H9 (cell line): Measurements from ENCODE around the gene SPAG7. TPM values are rescaled to one million over a fixed set of nuclear protein-coding genes. Genes with fewer than 3 reads are reported as not detected.

Experiments
- DNase-seq: peaks from one replicate; pipeline ENCODE4 v3.0.0-alpha.2; 2017
- H2AFZ ChIP-seq: one replicate; pipeline ENCODE4 v1.6.1; 2013; ENCODE audit warnings: mild to moderate bottlenecking, low read length, control low read depth, moderate library complexity
- H2AK5ac ChIP-seq: 2 replicates; pipeline ENCODE4 v1.6.1; 2013; ENCODE audit warnings: low read length, control low read depth, mixed read lengths; ENCODE audit not compliant: insufficient read length
- H2BK120ac ChIP-seq: one replicate; pipeline ENCODE4 v1.6.1; 2013; ENCODE audit warnings: low read depth, mild to moderate bottlenecking, low read length, control low read depth, inconsistent platforms; ENCODE audit not compliant: poor library complexity, severe bottlenecking
- H2BK12ac ChIP-seq: 2 replicates; pipeline ENCODE4 v1.6.1; 2013; ENCODE audit warnings: low read length, control low read depth, mixed read lengths, low read depth; ENCODE audit not compliant: insufficient read length
- H2BK15ac ChIP-seq: 2 replicates; pipeline ENCODE4 v1.6.1; 2013; ENCODE audit warnings: low read depth, low read length, control low read depth
- H2BK20ac ChIP-seq: one replicate; pipeline ENCODE4 v1.6.1; 2013; ENCODE audit warnings: low read depth, mild to moderate bottlenecking, low read length, control low read depth, inconsistent platforms; ENCODE audit not compliant: poor library complexity, severe bottlenecking
- H2BK5ac ChIP-seq: 2 replicates; pipeline ENCODE4 v1.6.1; 2013; ENCODE audit warnings: low read length, control low read depth, mixed read lengths; ENCODE audit not compliant: insufficient read length
- H3K14ac ChIP-seq: 2 replicates; pipeline ENCODE4 v1.6.1; 2013; ENCODE audit warnings: low read length, control low read depth; ENCODE audit not compliant: insufficient read depth
- H3K18ac ChIP-seq: 2 replicates; pipeline ENCODE4 v1.6.1; 2013; ENCODE audit warnings: low read depth, mild to moderate bottlenecking, mixed read lengths, low read length, control low read depth; ENCODE audit not compliant: insufficient read length
- H3K23ac ChIP-seq: 2 replicates; pipeline ENCODE4 v1.6.1; 2013; ENCODE audit warnings: low read length, control low read depth, mixed read lengths, low read depth; ENCODE audit not compliant: insufficient read length
- H3K23me2 ChIP-seq: 2 replicates; pipeline ENCODE4 v1.6.1; 2013; ENCODE audit warnings: low read depth, mild to moderate bottlenecking, mixed read lengths, low read length, control low read depth; ENCODE audit not compliant: insufficient read length, poor library complexity, severe bottlenecking
- H3K27ac ChIP-seq: 2 replicates; pipeline ENCODE4 v1.5.1; 2013; ENCODE audit warnings: low read length, control low read depth, mixed read lengths, low read depth; ENCODE audit not compliant: insufficient read length
- H3K27me3 ChIP-seq: 2 replicates; pipeline ENCODE4 v1.6.1; 2013; ENCODE audit warnings: low read length, control low read depth, inconsistent platforms; ENCODE audit not compliant: insufficient read depth
- H3K4ac ChIP-seq: 2 replicates; pipeline ENCODE4 v1.6.1; 2013; ENCODE audit warnings: low read depth, mild to moderate bottlenecking, control low read depth, inconsistent platforms, low read length, moderate library complexity
- H3K4me1 ChIP-seq: 2 replicates; pipeline ENCODE4 v1.6.1; 2013; ENCODE audit warnings: low read length, control low read depth, inconsistent platforms; ENCODE audit not compliant: insufficient read depth
- H3K4me2 ChIP-seq: 2 replicates; pipeline ENCODE4 v1.6.1; 2013; ENCODE audit warnings: low read length, control low read depth, mixed read lengths; ENCODE audit not compliant: insufficient read length, insufficient read depth
- H3K56ac ChIP-seq: 2 replicates; pipeline ENCODE4 v1.6.1; 2013; ENCODE audit warnings: low read depth, mild to moderate bottlenecking, mixed read lengths, low read length, control low read depth; ENCODE audit not compliant: insufficient read length
- H3K79me1 ChIP-seq: 2 replicates; pipeline ENCODE4 v1.6.1; 2013; ENCODE audit warnings: low read depth, mild to moderate bottlenecking, moderate library complexity, low read length, control low read depth, inconsistent platforms; ENCODE audit not compliant: insufficient read depth, poor library complexity, severe bottlenecking
- H3K79me2 ChIP-seq: 2 replicates; pipeline ENCODE4 v1.6.1; 2013; ENCODE audit warnings: low read length, control low read depth, inconsistent platforms; ENCODE audit not compliant: insufficient read depth
- H3K9ac ChIP-seq: 2 replicates; pipeline ENCODE4 v1.6.1; 2013; ENCODE audit warnings: low read length, control low read depth, mixed read lengths; ENCODE audit not compliant: insufficient read length; ENCODE audit errors: extremely low read depth
- H3K9me3 ChIP-seq: one replicate; pipeline ENCODE4 v1.6.1; 2013; ENCODE audit warnings: low read depth, low read length, inconsistent platforms; ENCODE audit not compliant: control insufficient read depth
- H3T11ph ChIP-seq: one replicate; pipeline ENCODE4 v1.6.1; 2013; ENCODE audit warnings: mild to moderate bottlenecking, low read length, control low read depth, inconsistent platforms
- H4K20me1 ChIP-seq: one replicate; pipeline ENCODE4 v1.6.1; 2013; ENCODE audit not compliant: control insufficient read depth, insufficient read length, insufficient read depth
- H4K5ac ChIP-seq: 2 replicates; pipeline ENCODE4 v1.6.1; 2013; ENCODE audit warnings: low read depth, mild to moderate bottlenecking, mixed read lengths, low read length, control low read depth; ENCODE audit not compliant: insufficient read length
- H4K8ac ChIP-seq: replicated peaks from 2 replicates; pipeline ENCODE4 v1.6.1; 2013; ENCODE audit warnings: low read length, control low read depth, mixed read lengths, low read depth; ENCODE audit not compliant: insufficient read length
- H4K91ac ChIP-seq: 2 replicates; pipeline ENCODE4 v1.6.1; 2013; ENCODE audit warnings: low read depth, mild to moderate bottlenecking, moderate library complexity, mixed read lengths, low read length, control low read depth; ENCODE audit not compliant: insufficient read length
- H3K27ac Mint-ChIP-seq, 3 experiments: 2 replicates in 2 of 3; 3 replicates in 1 of 3; pipeline ENCODE4 v1.8.0; 2020 to 2021; ENCODE audit warnings: mixed read lengths in 3 of 3, mild to moderate bottlenecking in 1 of 3, moderate library complexity in 1 of 3
- H3K27me3 Mint-ChIP-seq: 2 replicates; pipeline ENCODE4 v1.8.0; 2021; ENCODE audit warnings: low read depth, mild to moderate bottlenecking, moderate library complexity, mixed read lengths
- H3K36me3 Mint-ChIP-seq, 3 experiments: 2 replicates in 2 of 3; 3 replicates in 1 of 3; pipeline ENCODE4 v1.8.0; 2020 to 2021; ENCODE audit warnings: low read depth in 3 of 3, mixed read lengths in 3 of 3; ENCODE audit not compliant: insufficient read depth in 1 of 3
- H3K4me1 Mint-ChIP-seq, 2 experiments: 2 replicates each; pipeline ENCODE4 v1.8.0; 2020; ENCODE audit warnings: mixed read lengths in 2 of 2
- H3K4me3 Mint-ChIP-seq, 2 experiments: 2 replicates in 1 of 2; 3 replicates in 1 of 2; pipeline ENCODE4 v1.8.0; 2020 to 2021; ENCODE audit warnings: mild to moderate bottlenecking in 2 of 2, mixed read lengths in 2 of 2, moderate library complexity in 1 of 2
- H3K9me3 Mint-ChIP-seq, 2 experiments: 2 replicates in 1 of 2; 3 replicates in 1 of 2; pipeline ENCODE4 v1.8.0; 2020; ENCODE audit warnings: mild to moderate bottlenecking in 2 of 2, mixed read lengths in 2 of 2, moderate library complexity in 1 of 2
- WGBS: extraction: QIAGEN DNeasy Blood & Tissue Kit; methylation state at CpG from one replicate; pipeline ENCODE4 v1.1.7; 2013; ENCODE audit warnings: missing lambda C conversion rate, low lambda C conversion rate, mixed read lengths; ENCODE audit not compliant: insufficient read length; ENCODE audit errors: extremely low coverage; 5-methylcytosine and 5-hydroxymethylcytosine counted together
- total RNA-seq: library from RNA; stranded (reverse); gene quantifications from 2 replicates; pipeline ENCODE4 v1.2.1, GENCODE V29; 2021
- TF ChIP-seq, protein P1 (sequence below): fragments of 200-600 bp; sonication (generic); conservative IDR thresholded peaks from 3 replicates; pipeline ENCODE4 v1.8.0; 2021; ENCODE audit warnings: antibody characterized with exemption, mild to moderate bottlenecking

SPAG7 gene
- total RNA-seq, 1 experiment from 2014 or later, result 102 TPM

- no peak overlapping the region for H2AK5ac ChIP-seq
- no peak for DNase-seq
- Mint-ChIP-seq H3K27ac (no peak overlapping the region), H3K27me3 (peaks cover 64% of the 10 kb centered on the region), H3K4me1 (peaks cover 20 to 22% of the 10 kb centered on the region in 2 experiments), H3K9me3 (no peaks in the 10 kb centered on the region), H3K36me3 (peaks cover 0 to 9% (median 4%) of the 10 kb centered on the region in 3 experiments; a peak in 4 of 7 replicates), H3K4me3 (peak overlapping the region; percentile 79 to 87)
- no peak overlapping the region for H4K5ac ChIP-seq
- H3K4me2 ChIP-seq, result peak overlapping the region; percentile 76
- H3K4me1 ChIP-seq, result no peaks in the 10 kb centered on the region
- no peak overlapping the region for H3K27ac ChIP-seq
- H4K20me1 ChIP-seq, result no peaks in the 10 kb centered on the region
- no peaks in the 10 kb centered on the region for H3K79me1 ChIP-seq
- no peak overlapping the region for H3K18ac ChIP-seq
- H3K9ac ChIP-seq, result no peak overlapping the region
- H3K27me3 ChIP-seq, result peaks cover 1% of the 10 kb centered on the region; the same call in 1 of the 2 replicates
- no peak overlapping the region for H2BK120ac ChIP-seq
- TF ChIP-seq, protein P1, sequence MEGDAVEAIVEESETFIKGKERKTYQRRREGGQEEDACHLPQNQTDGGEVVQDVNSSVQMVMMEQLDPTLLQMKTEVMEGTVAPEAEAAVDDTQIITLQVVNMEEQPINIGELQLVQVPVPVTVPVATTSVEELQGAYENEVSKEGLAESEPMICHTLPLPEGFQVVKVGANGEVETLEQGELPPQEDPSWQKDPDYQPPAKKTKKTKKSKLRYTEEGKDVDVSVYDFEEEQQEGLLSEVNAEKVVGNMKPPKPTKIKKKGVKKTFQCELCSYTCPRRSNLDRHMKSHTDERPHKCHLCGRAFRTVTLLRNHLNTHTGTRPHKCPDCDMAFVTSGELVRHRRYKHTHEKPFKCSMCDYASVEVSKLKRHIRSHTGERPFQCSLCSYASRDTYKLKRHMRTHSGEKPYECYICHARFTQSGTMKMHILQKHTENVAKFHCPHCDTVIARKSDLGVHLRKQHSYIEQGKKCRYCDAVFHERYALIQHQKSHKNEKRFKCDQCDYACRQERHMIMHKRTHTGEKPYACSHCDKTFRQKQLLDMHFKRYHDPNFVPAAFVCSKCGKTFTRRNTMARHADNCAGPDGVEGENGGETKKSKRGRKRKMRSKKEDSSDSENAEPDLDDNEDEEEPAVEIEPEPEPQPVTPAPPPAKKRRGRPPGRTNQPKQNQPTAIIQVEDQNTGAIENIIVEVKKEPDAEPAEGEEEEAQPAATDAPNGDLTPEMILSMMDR, result no peak
- no peak overlapping the region for H3K14ac ChIP-seq
- H4K91ac ChIP-seq, result no peak overlapping the region
- H3K79me2 ChIP-seq, result no peaks in the 10 kb centered on the region
- no peak overlapping the region for H3T11ph ChIP-seq
- no peak overlapping the region for H3K4ac ChIP-seq
- H2BK15ac ChIP-seq, result no peak overlapping the region
- no peak overlapping the region for H2BK20ac ChIP-seq
- no CpG with 5 or more reads among the region's 5 CpGs for WGBS
- no peak overlapping the region for H3K23ac ChIP-seq
- no peak overlapping the region for H2BK12ac ChIP-seq
- no peak overlapping the region for H2BK5ac ChIP-seq
- no peaks in the 10 kb centered on the region for H3K9me3 ChIP-seq
- H3K23me2 ChIP-seq, result peaks cover 14% of the 10 kb centered on the region
- no peak overlapping the region for H4K8ac ChIP-seq
- H3K56ac ChIP-seq, result no peak overlapping the region
- no peak overlapping the region for H2AFZ ChIP-seq
These were observed 18.8 kb upstream of the SPAG7 start for GRCh38 chr17:4986403-4986802.
